Transverse colon (tissue), 3 donors: Measurements from ENCODE around the gene SRPK2.

Experiments used
- POLR2A ChIP-seq: fragments of 450-650 bp; IDR thresholded peaks from one replicate; pipeline ENCODE4 v1.6.1; 2016; ENCODE audit warnings: antibody characterized with exemption, mild to moderate bottlenecking, moderate library complexity
- TF ChIP-seq, protein P1 (sequence below), 5 experiments: fragments of 200-600 bp in 3 of 5; fragments of 450-650 bp in 2 of 5; sonication (generic) in 3 of 5; IDR thresholded peaks; 1 replicate in 2 of 5; 2 replicates in 3 of 5; pipeline ENCODE4 v1.5.1; 2016 to 2017; ENCODE audit warnings: antibody characterized with exemption in 5 of 5, inconsistent platforms in 3 of 5, mild to moderate bottlenecking in 2 of 5, moderate library complexity in 1 of 5

- TF ChIP-seq POLR2A: no peak
- TF ChIP-seq, protein P1, sequence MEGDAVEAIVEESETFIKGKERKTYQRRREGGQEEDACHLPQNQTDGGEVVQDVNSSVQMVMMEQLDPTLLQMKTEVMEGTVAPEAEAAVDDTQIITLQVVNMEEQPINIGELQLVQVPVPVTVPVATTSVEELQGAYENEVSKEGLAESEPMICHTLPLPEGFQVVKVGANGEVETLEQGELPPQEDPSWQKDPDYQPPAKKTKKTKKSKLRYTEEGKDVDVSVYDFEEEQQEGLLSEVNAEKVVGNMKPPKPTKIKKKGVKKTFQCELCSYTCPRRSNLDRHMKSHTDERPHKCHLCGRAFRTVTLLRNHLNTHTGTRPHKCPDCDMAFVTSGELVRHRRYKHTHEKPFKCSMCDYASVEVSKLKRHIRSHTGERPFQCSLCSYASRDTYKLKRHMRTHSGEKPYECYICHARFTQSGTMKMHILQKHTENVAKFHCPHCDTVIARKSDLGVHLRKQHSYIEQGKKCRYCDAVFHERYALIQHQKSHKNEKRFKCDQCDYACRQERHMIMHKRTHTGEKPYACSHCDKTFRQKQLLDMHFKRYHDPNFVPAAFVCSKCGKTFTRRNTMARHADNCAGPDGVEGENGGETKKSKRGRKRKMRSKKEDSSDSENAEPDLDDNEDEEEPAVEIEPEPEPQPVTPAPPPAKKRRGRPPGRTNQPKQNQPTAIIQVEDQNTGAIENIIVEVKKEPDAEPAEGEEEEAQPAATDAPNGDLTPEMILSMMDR (IDR thresholded peaks at IDR 0.05): no peak
These were observed 22.9 kb downstream of the SRPK2 start for GRCh38 chr7:105365541-105366534.
